ENCODE data around the gene NELFE. TPM values are rescaled to one million over a fixed set of nuclear protein-coding genes. Genes with fewer than 3 reads are reported as not detected.
"Not testable (repeated sequence)": the region's sequence is repeated elsewhere in the genome, so short reads cannot be mapped to it uniquely, and the experiment has no call there.

The NELFE gene
- total RNA-seq, 1 experiment from 2014 or later, result 235 TPM

GRCh38 chr6:31949926-31950548 lies 8.7 kb downstream of the NELFE start:
- no peak for DNase-seq (ENCODE audit: low read depth)

DNA sequence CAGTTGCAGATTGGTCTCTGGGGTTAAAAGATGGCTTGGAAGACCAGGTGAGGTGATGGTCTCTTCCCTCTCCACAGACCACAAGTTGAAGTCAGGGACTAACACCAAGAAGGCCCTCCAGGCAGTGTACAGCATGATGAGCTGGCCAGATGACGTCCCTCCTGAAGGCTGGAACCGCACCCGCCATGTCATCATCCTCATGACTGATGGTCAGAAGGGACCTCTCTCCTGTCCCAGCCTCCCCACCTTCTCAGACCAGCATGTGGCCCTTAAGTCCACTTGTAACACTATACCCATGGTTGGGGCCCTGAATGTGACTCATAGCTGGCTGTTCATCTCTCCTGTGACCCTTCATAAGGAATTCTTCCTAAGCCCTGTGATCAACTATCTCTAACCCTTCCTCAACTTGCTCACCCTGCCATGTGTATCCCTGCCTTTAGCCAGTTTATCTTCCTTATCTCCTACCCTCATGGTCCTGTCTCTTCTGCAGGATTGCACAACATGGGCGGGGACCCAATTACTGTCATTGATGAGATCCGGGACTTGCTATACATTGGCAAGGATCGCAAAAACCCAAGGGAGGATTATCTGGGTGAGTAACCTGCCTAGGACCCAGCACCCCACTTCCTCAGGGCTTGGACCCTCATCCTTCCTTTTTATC lies 9.9 kb downstream of the NELFE start:
- DNase-seq (ENCODE audit: low read depth), result peak; percentile 86

- DNase-seq (ENCODE audit: low read depth), result no peak
Measured at GRCh38 chr6:31948306-31948705, 10.5 kb downstream of the NELFE start.

DNA sequence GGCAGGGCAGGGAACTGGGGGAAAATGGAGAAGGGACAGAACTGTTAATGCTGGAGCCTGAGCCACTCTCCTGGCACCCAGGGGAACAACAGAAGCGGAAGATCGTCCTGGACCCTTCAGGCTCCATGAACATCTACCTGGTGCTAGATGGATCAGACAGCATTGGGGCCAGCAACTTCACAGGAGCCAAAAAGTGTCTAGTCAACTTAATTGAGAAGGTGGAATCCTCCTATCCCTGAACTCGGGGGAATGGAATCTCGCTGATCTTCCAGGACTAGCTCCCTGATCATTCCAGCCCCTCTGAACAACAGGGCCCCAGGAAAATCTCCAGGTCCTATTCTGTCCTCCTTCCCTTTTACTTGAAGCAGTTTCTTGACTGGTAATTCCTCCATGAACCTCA lies 10.9 kb downstream of the NELFE start:
- DNase-seq (ENCODE audit: low read depth), result no peak

DNA sequence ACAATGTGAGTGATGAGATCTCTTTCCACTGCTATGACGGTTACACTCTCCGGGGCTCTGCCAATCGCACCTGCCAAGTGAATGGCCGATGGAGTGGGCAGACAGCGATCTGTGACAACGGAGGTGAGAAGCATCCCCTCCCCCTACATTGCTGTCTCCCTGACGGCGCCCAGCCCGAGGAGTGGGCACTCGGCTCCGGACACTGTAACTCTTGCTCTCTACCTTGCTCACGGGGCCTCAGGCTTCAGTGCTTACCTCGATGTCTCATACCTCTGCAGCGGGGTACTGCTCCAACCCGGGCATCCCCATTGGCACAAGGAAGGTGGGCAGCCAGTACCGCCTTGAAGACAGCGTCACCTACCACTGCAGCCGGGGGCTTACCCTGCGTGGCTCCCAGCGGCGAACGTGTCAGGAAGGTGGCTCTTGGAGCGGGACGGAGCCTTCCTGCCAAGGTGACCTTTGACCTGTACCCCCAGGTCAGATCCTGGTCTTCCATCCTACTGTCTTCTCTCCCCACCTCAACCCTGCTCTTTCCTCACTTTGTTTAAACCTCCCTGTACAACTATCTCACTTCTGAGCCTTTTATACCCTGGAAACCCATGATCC lies 11.6 kb downstream of the NELFE start:
- DNase-seq (ENCODE audit: low read depth), result no peak

DNA sequence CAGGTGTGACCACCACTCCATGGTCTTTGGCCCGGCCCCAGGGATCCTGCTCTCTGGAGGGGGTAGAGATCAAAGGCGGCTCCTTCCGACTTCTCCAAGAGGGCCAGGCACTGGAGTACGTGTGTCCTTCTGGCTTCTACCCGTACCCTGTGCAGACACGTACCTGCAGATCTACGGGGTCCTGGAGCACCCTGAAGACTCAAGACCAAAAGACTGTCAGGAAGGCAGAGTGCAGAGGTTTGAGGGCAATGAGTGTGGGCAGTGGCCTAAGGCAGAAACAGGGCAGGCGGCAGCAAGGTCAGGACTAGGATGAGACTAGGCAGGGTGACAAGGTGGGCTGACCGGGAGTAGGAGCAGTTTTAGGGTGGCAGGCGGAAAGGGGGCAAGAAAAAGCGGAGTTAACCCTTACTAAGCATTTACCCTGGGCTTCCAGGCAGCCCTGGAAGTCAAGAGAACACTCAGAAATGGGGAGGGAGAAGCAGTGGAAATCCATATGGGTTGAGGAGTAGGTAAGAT lies 12.3 kb downstream of the NELFE start:
- DNase-seq (ENCODE audit: low read depth), result no peak

- peak; percentile 85 for DNase-seq (ENCODE audit: low read depth)
Measured at GRCh38 chr6:31945507-31946369, 13.0 kb downstream of the NELFE start, which contains the start of gene CFB. CFB (plus strand) TSS chr6:31946095; CDS start chr6:31946222, 127 bp downstream.

DNA sequence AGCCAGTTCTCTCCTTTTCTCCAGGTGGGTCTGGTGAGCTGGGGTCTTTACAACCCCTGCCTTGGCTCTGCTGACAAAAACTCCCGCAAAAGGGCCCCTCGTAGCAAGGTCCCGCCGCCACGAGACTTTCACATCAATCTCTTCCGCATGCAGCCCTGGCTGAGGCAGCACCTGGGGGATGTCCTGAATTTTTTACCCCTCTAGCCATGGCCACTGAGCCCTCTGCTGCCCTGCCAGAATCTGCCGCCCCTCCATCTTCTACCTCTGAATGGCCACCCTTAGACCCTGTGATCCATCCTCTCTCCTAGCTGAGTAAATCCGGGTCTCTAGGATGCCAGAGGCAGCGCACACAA lies 13.6 kb downstream of the NELFE start:
- no peak for DNase-seq (ENCODE audit: low read depth)

DNA sequence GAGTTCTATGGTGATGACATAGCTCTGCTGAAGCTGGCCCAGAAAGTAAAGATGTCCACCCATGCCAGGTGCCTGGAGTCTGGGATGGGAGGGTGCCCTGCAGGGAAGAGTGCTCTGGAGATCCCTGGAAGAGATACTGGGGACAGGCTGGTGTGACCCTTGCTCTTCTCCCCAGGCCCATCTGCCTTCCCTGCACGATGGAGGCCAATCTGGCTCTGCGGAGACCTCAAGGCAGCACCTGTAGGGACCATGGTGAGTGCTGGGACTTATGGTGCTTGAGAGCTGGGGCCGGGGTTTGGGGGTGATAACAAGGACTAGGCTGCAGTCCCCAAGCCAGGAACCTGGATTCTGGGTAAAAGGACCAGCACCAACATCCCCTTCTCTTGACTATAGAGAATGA lies 15.0 kb downstream of the NELFE start:
- no peak for DNase-seq (ENCODE audit: low read depth)

DNA sequence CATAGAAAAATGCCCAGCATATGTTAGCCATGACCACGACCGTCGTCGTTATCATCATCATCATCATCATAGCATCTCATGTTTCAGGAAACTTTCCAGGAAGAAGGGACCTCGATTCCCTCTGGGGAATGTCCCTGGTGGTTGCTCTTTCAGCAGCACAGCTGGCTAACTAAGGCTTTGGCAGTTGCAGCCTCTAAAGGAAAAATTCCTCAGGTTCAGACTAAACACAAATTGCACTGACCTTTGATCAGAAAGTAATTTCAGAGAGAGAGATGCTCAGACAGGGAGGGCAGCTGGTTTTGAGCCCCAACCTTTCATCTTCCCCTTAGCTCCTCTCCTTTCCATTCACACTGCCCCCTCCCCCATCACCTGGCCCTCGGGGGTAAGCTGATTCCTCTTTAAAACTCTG lies 18.5 kb downstream of the NELFE start:
- DNase-seq (ENCODE audit: low read depth), result peak; percentile 65

GRCh38 chr6:31935823-31936222 lies 22.9 kb downstream of the NELFE start:
- DNase-seq (ENCODE audit: low read depth), result no peak

DNA sequence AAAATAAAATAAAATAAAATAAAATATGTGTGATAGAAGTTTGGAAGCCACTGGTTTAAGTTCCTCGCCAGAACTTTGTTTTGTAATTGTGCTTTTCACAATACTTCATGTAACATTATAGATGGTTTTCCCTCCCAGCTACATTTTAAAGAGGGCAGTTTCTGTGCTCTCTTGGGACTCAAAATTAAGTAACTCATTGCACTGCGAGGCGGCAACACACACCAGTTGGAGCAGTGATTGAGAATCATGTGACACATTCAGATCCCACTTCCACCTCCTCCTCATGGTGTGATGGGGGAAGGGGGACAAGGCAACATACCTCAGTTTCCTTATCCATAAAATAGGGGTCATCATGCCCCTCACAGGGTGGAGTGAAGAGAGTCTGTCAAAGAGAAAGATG lies 23.8 kb downstream of the NELFE start:
- no peak for DNase-seq (ENCODE audit: low read depth)

GRCh38 chr6:31933537-31933936 lies 25.2 kb downstream of the NELFE start:
- DNase-seq (ENCODE audit: low read depth), result no peak

GRCh38 chr6:31932137-31932536 lies 26.6 kb downstream of the NELFE start:
- DNase-seq (ENCODE audit: low read depth), result not testable (repeated sequence)

GRCh38 chr6:31930962-31931361 lies 27.8 kb downstream of the NELFE start:
- DNase-seq (ENCODE audit: low read depth), result no peak

GRCh38 chr6:31928672-31928939 lies 30.2 kb downstream of the NELFE start:
- DNase-seq (ENCODE audit: low read depth), result no peak

- DNase-seq (ENCODE audit: low read depth), result no peak
Measured at GRCh38 chr6:31927863-31928671, 30.7 kb downstream of the NELFE start.

GRCh38 chr6:31927242-31927862 lies 31.4 kb downstream of the NELFE start, which contains the start of gene C2:
C2 (plus strand) TSS chr6:31927717; CDS start chr6:31927753, 36 bp downstream.
- no peak for DNase-seq (ENCODE audit: low read depth)

GRCh38 chr6:31922942-31923341 lies 35.8 kb downstream of the NELFE start:
- no peak for DNase-seq (ENCODE audit: low read depth)

DNA sequence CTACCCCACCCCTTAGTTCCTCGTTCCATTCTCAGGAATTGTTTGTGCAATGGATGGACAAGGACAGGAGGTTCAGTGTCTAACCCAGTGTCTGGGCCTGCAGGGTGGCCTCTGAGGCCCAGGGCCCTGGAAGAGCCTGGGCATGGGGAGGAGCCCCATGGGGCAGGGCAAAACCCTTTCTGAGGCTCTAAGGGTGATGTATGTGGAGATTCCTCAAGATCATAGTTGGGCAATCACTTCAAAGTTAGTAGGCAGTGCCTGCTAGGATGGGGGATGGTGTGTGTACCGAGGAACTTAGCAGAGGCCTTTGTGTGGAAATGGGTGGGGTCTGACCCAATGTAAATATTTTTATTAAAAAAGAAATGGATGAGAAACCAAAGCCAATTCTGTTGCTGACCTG lies 38.0 kb downstream of the NELFE start:
- DNase-seq (ENCODE audit: low read depth), result no peak
